Measurements from ENCODE around the gene CDH6. TPM values are rescaled to one million over a fixed set of nuclear protein-coding genes. Genes with fewer than 3 reads are reported as not detected.

The CDH6 gene
- total and polyA plus RNA-seq, 4 experiments from 2014 or later: not detected

- no peak overlapping the region for H3K4me3 ChIP-seq (ENCODE audit: low read length in 2 of 2)
- Mint-ChIP-seq H3K36me3 (no peaks in the 10 kb centered on the region), H3K27ac (no peak overlapping the region), H3K4me1 (peaks cover 0 to 11% (median 6%) of the 10 kb centered on the region in 4 donors), H3K9me3 (peaks cover 0 to 10% (median 2%) of the 10 kb centered on the region in 8 donors), H3K4me3 (no peak overlapping the region), H3K27me3 (peaks cover 29% of the 10 kb centered on the region in 2 donors)
- H3K4me1 ChIP-seq (ENCODE audit: insufficient read depth, low read length): no peaks in the 10 kb centered on the region
- H3K36me3 ChIP-seq (ENCODE audit: insufficient read depth, low read length): no peaks in the 10 kb centered on the region
- DNase-seq: no peak
- intact Hi-C loops (cut with micrococcal nuclease): no loop called here
- H3K27me3 ChIP-seq (ENCODE audit: insufficient read depth, low read length): peaks cover 10% of the 10 kb centered on the region
- H3K27ac ChIP-seq (ENCODE audit: low read depth, low read length): no peak overlapping the region
- H3K9me3 ChIP-seq (ENCODE audit: control insufficient read depth in 1 of 2, low read length in 2 of 2): no peaks in the 10 kb centered on the region
- ChIA-PET CTCF (ENCODE audit: partially characterized antibody) (no interaction called here), POLR2A (ENCODE audit: partially characterized antibody) (no interaction called here)
Measured at GRCh38 chr5:31196309-31196708, 2.8 kb downstream of the CDH6 start.

- CTCF ChIA-PET (ENCODE audit: partially characterized antibody): no interaction called here
- Histone ChIP-seq H3K27ac (ENCODE audit: low read depth, low read length) (no peak overlapping the region), H3K4me3 (ENCODE audit: low read length in 2 of 2) (no peak overlapping the region), H3K4me1 (ENCODE audit: insufficient read depth, low read length) (no peaks in the 10 kb centered on the region), H3K36me3 (ENCODE audit: insufficient read depth, low read length) (no peaks in the 10 kb centered on the region), H3K27me3 (ENCODE audit: insufficient read depth, low read length) (peaks cover 9% of the 10 kb centered on the region), H3K9me3 (ENCODE audit: control insufficient read depth in 1 of 2, low read length in 2 of 2) (no peaks in the 10 kb centered on the region)
- intact Hi-C loops (cut with micrococcal nuclease): no loop called here
- Mint-ChIP-seq H3K36me3 (no peaks in the 10 kb centered on the region), H3K4me3 (no peak overlapping the region), H3K27ac (no peak overlapping the region), H3K4me1 (peaks cover 0 to 11% (median 6%) of the 10 kb centered on the region in 4 donors), H3K27me3 (peaks cover 27 to 29% of the 10 kb centered on the region in 2 donors), H3K9me3 (peaks cover 0 to 10% (median 2%) of the 10 kb centered on the region in 8 donors)
- DNase-seq: no peak
- POLR2A ChIA-PET (ENCODE audit: partially characterized antibody): no interaction called here
Measured at GRCh38 chr5:31197183-31197582, 3.7 kb downstream of the CDH6 start.

GRCh38 chr5:31204958-31205357 is 11.5 kb downstream of the CDH6 start:
- intact Hi-C loops (cut with micrococcal nuclease): no loop called here
- ChIA-PET CTCF (ENCODE audit: partially characterized antibody) (no interaction called here), POLR2A (ENCODE audit: partially characterized antibody) (no interaction called here)
- no peaks in the 10 kb centered on the region for H3K36me3 Mint-ChIP-seq
- Histone ChIP-seq H3K27ac (ENCODE audit: low read depth, low read length) (no peak overlapping the region), H3K9me3 (ENCODE audit: control insufficient read depth in 1 of 2, low read length in 2 of 2) (no peaks in the 10 kb centered on the region), H3K36me3 (ENCODE audit: insufficient read depth, low read length) (no peaks in the 10 kb centered on the region), H3K27me3 (ENCODE audit: insufficient read depth, low read length) (no peaks in the 10 kb centered on the region), H3K4me1 (ENCODE audit: insufficient read depth, low read length) (no peaks in the 10 kb centered on the region), H3K4me3 (ENCODE audit: low read length in 2 of 2) (no peak overlapping the region)
- no peaks in the 10 kb centered on the region for H3K27me3 Mint-ChIP-seq
- no peaks in the 10 kb centered on the region for H3K9me3 Mint-ChIP-seq
- no peak overlapping the region for H3K4me3 Mint-ChIP-seq
- no peak for DNase-seq
- no peak overlapping the region for H3K27ac Mint-ChIP-seq
- H3K4me1 Mint-ChIP-seq: no peaks in the 10 kb centered on the region

- no peak overlapping the region for H3K4me3 ChIP-seq (ENCODE audit: low read length in 2 of 2)
- H3K27me3 Mint-ChIP-seq: no peaks in the 10 kb centered on the region
- intact Hi-C loops (cut with micrococcal nuclease): no loop called here
Measured at GRCh38 chr5:31208043-31208442, 14.6 kb downstream of the CDH6 start.

GRCh38 chr5:31209334-31209733 is 15.8 kb downstream of the CDH6 start:
- Mint-ChIP-seq H3K36me3 (no peaks in the 10 kb centered on the region), H3K4me3 (no peak overlapping the region), H3K9me3 (peaks cover 0 to 2% (median 0%) of the 10 kb centered on the region in 8 donors), H3K27ac (no peak overlapping the region), H3K4me1 (peaks cover 0 to 1% (median 0%) of the 10 kb centered on the region in 4 donors), H3K27me3 (peaks cover 0 to 1% of the 10 kb centered on the region in 2 donors)
- DNase-seq: no peak
- Histone ChIP-seq H3K9me3 (ENCODE audit: control insufficient read depth in 1 of 2, low read length in 2 of 2) (no peaks in the 10 kb centered on the region), H3K27me3 (ENCODE audit: insufficient read depth, low read length) (no peaks in the 10 kb centered on the region), H3K4me1 (ENCODE audit: insufficient read depth, low read length) (no peaks in the 10 kb centered on the region), H3K36me3 (ENCODE audit: insufficient read depth, low read length) (no peaks in the 10 kb centered on the region), H3K4me3 (ENCODE audit: low read length in 2 of 2) (no peak overlapping the region), H3K27ac (ENCODE audit: low read depth, low read length) (no peak overlapping the region)
- CTCF ChIA-PET (ENCODE audit: partially characterized antibody): interaction anchor here (0.5 to 0.7 kb wide), 2 partner anchors 17 to 1491 kb away, joined by 3 read pairs; no protein-coding TSS in a partner anchor
- intact Hi-C loops (cut with micrococcal nuclease): no loop called here
- POLR2A ChIA-PET (ENCODE audit: partially characterized antibody): no interaction called here

More at GRCh38 chr5:31208043-31208442, 14.6 kb downstream of the CDH6 start:
- Histone ChIP-seq H3K27ac (ENCODE audit: low read depth, low read length) (no peak overlapping the region), H3K27me3 (ENCODE audit: insufficient read depth, low read length) (no peaks in the 10 kb centered on the region), H3K36me3 (ENCODE audit: insufficient read depth, low read length) (no peaks in the 10 kb centered on the region), H3K4me1 (ENCODE audit: insufficient read depth, low read length) (no peaks in the 10 kb centered on the region), H3K9me3 (ENCODE audit: control insufficient read depth in 1 of 2, low read length in 2 of 2) (no peaks in the 10 kb centered on the region)
- H3K36me3 Mint-ChIP-seq: no peaks in the 10 kb centered on the region
- no peak for DNase-seq
- ChIA-PET CTCF (ENCODE audit: partially characterized antibody) (no interaction called here), POLR2A (ENCODE audit: partially characterized antibody) (no interaction called here)
- peaks cover 0 to 2% (median 0%) of the 10 kb centered on the region in 8 donors for H3K9me3 Mint-ChIP-seq
- no peaks in the 10 kb centered on the region for H3K4me1 Mint-ChIP-seq
- H3K4me3 Mint-ChIP-seq: no peak overlapping the region
- no peak overlapping the region for H3K27ac Mint-ChIP-seq

GRCh38 chr5:31211098-31211497 is 17.6 kb downstream of the CDH6 start:
- peaks cover 0 to 2% (median 0%) of the 10 kb centered on the region in 8 donors for H3K9me3 Mint-ChIP-seq
- Histone ChIP-seq H3K27me3 (ENCODE audit: insufficient read depth, low read length) (no peaks in the 10 kb centered on the region), H3K36me3 (ENCODE audit: insufficient read depth, low read length) (no peaks in the 10 kb centered on the region), H3K9me3 (ENCODE audit: control insufficient read depth in 1 of 2, low read length in 2 of 2) (no peaks in the 10 kb centered on the region), H3K4me1 (ENCODE audit: insufficient read depth, low read length) (no peaks in the 10 kb centered on the region), H3K27ac (ENCODE audit: low read depth, low read length) (no peak overlapping the region), H3K4me3 (ENCODE audit: low read length in 2 of 2) (no peak overlapping the region)
- H3K4me3 Mint-ChIP-seq: no peak overlapping the region
- H3K36me3 Mint-ChIP-seq: no peaks in the 10 kb centered on the region
- H3K27me3 Mint-ChIP-seq: peaks cover 0 to 1% of the 10 kb centered on the region in 2 donors
- CTCF ChIA-PET (ENCODE audit: partially characterized antibody): no interaction called here
- intact Hi-C loops (cut with micrococcal nuclease): no loop called here
- no peak for DNase-seq
- no peak overlapping the region for H3K27ac Mint-ChIP-seq
- peaks cover 0 to 1% (median 0%) of the 10 kb centered on the region in 4 donors for H3K4me1 Mint-ChIP-seq
- POLR2A ChIA-PET (ENCODE audit: partially characterized antibody): no interaction called here

- POLR2A ChIA-PET (ENCODE audit: partially characterized antibody): no interaction called here
Measured at GRCh38 chr5:31213257-31213656, 19.8 kb downstream of the CDH6 start.

GRCh38 chr5:31213705-31214121 is 20.2 kb downstream of the CDH6 start:
- H3K27ac ChIP-seq (ENCODE audit: low read depth, low read length): no peak overlapping the region
- Mint-ChIP-seq H3K27ac (no peak overlapping the region), H3K27me3 (peaks cover 0 to 1% of the 10 kb centered on the region in 2 donors), H3K9me3 (peaks cover 0 to 2% (median 0%) of the 10 kb centered on the region in 8 donors), H3K36me3 (no peaks in the 10 kb centered on the region), H3K4me3 (no peak overlapping the region), H3K4me1 (peaks cover 0 to 1% (median 0%) of the 10 kb centered on the region in 4 donors)
- H3K9me3 ChIP-seq (ENCODE audit: control insufficient read depth in 1 of 2, low read length in 2 of 2): no peaks in the 10 kb centered on the region
- no peak for DNase-seq
- no peaks in the 10 kb centered on the region for H3K4me1 ChIP-seq (ENCODE audit: insufficient read depth, low read length)
- H3K27me3 ChIP-seq (ENCODE audit: insufficient read depth, low read length): no peaks in the 10 kb centered on the region
- no peaks in the 10 kb centered on the region for H3K36me3 ChIP-seq (ENCODE audit: insufficient read depth, low read length)
- intact Hi-C loops (cut with micrococcal nuclease): no loop called here
- ChIA-PET POLR2A (ENCODE audit: partially characterized antibody) (no interaction called here), CTCF (ENCODE audit: partially characterized antibody) (no interaction called here)
- H3K4me3 ChIP-seq (ENCODE audit: low read length in 2 of 2): no peak overlapping the region

More at GRCh38 chr5:31213257-31213656, 19.8 kb downstream of the CDH6 start:
- intact Hi-C loops (cut with micrococcal nuclease): no loop called here
- H3K4me1 ChIP-seq (ENCODE audit: insufficient read depth, low read length): no peaks in the 10 kb centered on the region
- no peaks in the 10 kb centered on the region for H3K36me3 ChIP-seq (ENCODE audit: insufficient read depth, low read length)
- no peak overlapping the region for H3K27ac ChIP-seq (ENCODE audit: low read depth, low read length)
- Mint-ChIP-seq H3K4me1 (peaks cover 0 to 1% (median 0%) of the 10 kb centered on the region in 4 donors), H3K36me3 (no peaks in the 10 kb centered on the region), H3K4me3 (no peak overlapping the region), H3K27me3 (peaks cover 0 to 1% of the 10 kb centered on the region in 2 donors), H3K27ac (no peak overlapping the region), H3K9me3 (peaks cover 0 to 2% (median 0%) of the 10 kb centered on the region in 8 donors)
- no peaks in the 10 kb centered on the region for H3K9me3 ChIP-seq (ENCODE audit: control insufficient read depth in 1 of 2, low read length in 2 of 2)
- H3K4me3 ChIP-seq (ENCODE audit: low read length in 2 of 2): no peak overlapping the region
- CTCF ChIA-PET (ENCODE audit: partially characterized antibody): no interaction called here
- no peak for DNase-seq
- no peaks in the 10 kb centered on the region for H3K27me3 ChIP-seq (ENCODE audit: insufficient read depth, low read length)
